HepG2 (cell line): ENCODE results near the gene DMRTB1. TPM values are rescaled to one million over a fixed set of nuclear protein-coding genes. Genes with fewer than 3 reads are reported as not detected.

ENCODE experiments used
- ATAC-seq: fragments of 200-7000 bp; cut with Tn5 transposase; 3 replicates; pipeline ENCODE4 v1.9.1; 2020; ENCODE audit warnings: mild to moderate bottlenecking, moderate library complexity
- BruUV-seq: library from RNA; stranded (reverse); fragments of 400-500 nt; replicated peaks from 2 replicates; lab custom pipeline; 2021; lab: Mats Ljungman, UMichigan
- CTCF ChIA-PET: fragments of 300-600 bp; formaldehyde crosslinking; extraction: SDS; loops from one replicate; lab custom pipeline; 2021; ENCODE audit warnings: low total read pairs, inconsistent platforms, low intra/inter-chr PET ratio; lab: Yijun Ruan, JAX
- POLR2A ChIA-PET: fragments of 350-600 bp; sonication (Branson Sonifier 250); formaldehyde crosslinking; loops from one replicate; lab custom pipeline; 2020; ENCODE audit warnings: antibody characterized with exemption, inconsistent platforms; lab: Yijun Ruan, JAX
- DNase-seq: peaks from one replicate; pipeline ENCODE4 v3.0.0-alpha.2; 2015; ENCODE audit warnings: low spot score
- FAIRE-seq: peaks from 3 replicates; lab custom pipeline; 2011; peaks lifted over from hg19 to GRCh38; lab: Jason Lieb, UNC
- H2AFZ ChIP-seq: one replicate; pipeline ENCODE4 v1.6.1; 2011; ENCODE audit warnings: low read length, inconsistent platforms
- H3K27ac ChIP-seq: fragments of 300-600 bp; 3 replicates; pipeline ENCODE4 v1.8.0; 2011; ENCODE audit warnings: mixed run types, mild to moderate bottlenecking, mixed read lengths, low read length, inconsistent platforms; ENCODE audit not compliant: insufficient read depth; ENCODE audit errors: extremely low read length
- H3K27me3 ChIP-seq, 2 experiments: fragments of 200-600 bp in 1 of 2; 2 replicates in 1 of 2; 3 replicates in 1 of 2; pipeline versions ENCODE4 v1.6.0 to v1.8.0; 2011; ENCODE audit warnings: low read length in 2 of 2, mild to moderate bottlenecking in 2 of 2, moderate library complexity in 2 of 2, inconsistent platforms in 1 of 2; ENCODE audit not compliant: insufficient read depth in 2 of 2, control insufficient read depth in 1 of 2
- H3K36me3 ChIP-seq, 2 experiments: fragments of 200-600 bp in 1 of 2; replicated peaks in 1 of 2; 2 replicates in 1 of 2; 3 replicates in 1 of 2; pipeline versions ENCODE4 v1.5.1 to v1.8.0; 2011; ENCODE audit warnings: low read length in 2 of 2, inconsistent platforms in 1 of 2; ENCODE audit not compliant: insufficient read depth in 2 of 2, control insufficient read depth in 1 of 2
- H3K4me1 ChIP-seq: 2 replicates; pipeline ENCODE4 v1.5.1; 2012; ENCODE audit warnings: low read length, inconsistent platforms; ENCODE audit not compliant: insufficient read depth
- H3K4me2 ChIP-seq: 2 replicates; pipeline ENCODE4 v1.6.0; 2011; ENCODE audit warnings: low read depth, low read length, inconsistent platforms
- H3K4me3 ChIP-seq, 3 experiments: fragments of 200-600 bp in 1 of 3; sonication (generic), shearing (Covaris generic) in 1 of 3; replicated peaks in 1 of 3; 2 replicates each; pipeline ENCODE4 v1.5.1; 2011 to 2016; ENCODE audit warnings: low read length in 3 of 3, inconsistent platforms in 2 of 3, low read depth in 2 of 3, mild to moderate bottlenecking in 2 of 3, control low read depth in 1 of 3, mixed read lengths in 1 of 3; ENCODE audit not compliant: insufficient read depth in 1 of 3
- H3K79me2 ChIP-seq: one replicate; pipeline ENCODE4 v1.6.1; 2011; ENCODE audit warnings: low read length, inconsistent platforms; ENCODE audit not compliant: insufficient read depth
- H3K9ac ChIP-seq: 2 replicates; pipeline ENCODE4 v1.6.0; 2011; ENCODE audit warnings: mild to moderate bottlenecking, low read depth, low read length, inconsistent platforms; ENCODE audit not compliant: insufficient read depth
- H3K9me3 ChIP-seq: 2 replicates; pipeline ENCODE4 v1.5.1; 2012; ENCODE audit warnings: mild to moderate bottlenecking, low read length
- H4K20me1 ChIP-seq: 2 replicates; pipeline ENCODE4 v1.6.0; 2011; ENCODE audit warnings: inconsistent platforms, mild to moderate bottlenecking, low read length, moderate library complexity; ENCODE audit not compliant: insufficient read depth
- CHCHD3 ChIP-seq: sonication (generic); formaldehyde crosslinking; IDR thresholded peaks from 2 replicates; pipeline ENCODE4 v1.8.0; 2022; ENCODE audit warnings: mild to moderate bottlenecking, missing genetic modification reagents, moderate library complexity
- ETV6 ChIP-seq: sonication (generic); formaldehyde crosslinking; conservative IDR thresholded peaks from 2 replicates; pipeline ENCODE4 v1.4.0; 2020; ENCODE audit warnings: missing genetic modification reagents
- MAFG ChIP-seq: sonication (generic); formaldehyde crosslinking; IDR thresholded peaks from 2 replicates; pipeline ENCODE4 v1.5.1; 2020; ENCODE audit warnings: mild to moderate bottlenecking, missing genetic modification reagents
- MED1 ChIP-seq: sonication (generic); formaldehyde crosslinking; IDR thresholded peaks from 2 replicates; pipeline ENCODE4 v1.4.0; 2020; ENCODE audit warnings: missing genetic modification reagents
- MTA1 ChIP-seq: sonication (generic); formaldehyde crosslinking; IDR thresholded peaks from 2 replicates; pipeline ENCODE4 v1.4.0; 2020; ENCODE audit warnings: missing genetic modification reagents, mild to moderate bottlenecking, borderline replicate concordance
- MXD4 ChIP-seq: IDR thresholded peaks from 2 replicates; pipeline ENCODE4 v1.6.1; 2016; ENCODE audit warnings: mild to moderate bottlenecking, missing biosample characterization, missing genetic modification reagents
- NKX3-1 ChIP-seq: sonication (generic); formaldehyde crosslinking; IDR thresholded peaks from 2 replicates; pipeline ENCODE4 v1.5.0; 2020; ENCODE audit warnings: missing genetic modification reagents
- RBM22 ChIP-seq: fragments of 200-400 bp; formaldehyde crosslinking; optimal IDR thresholded peaks from 2 replicates; pipeline ENCODE3; 2017; ENCODE audit warnings: mild to moderate bottlenecking, low read length, moderate library complexity
- TERF1 ChIP-seq: sonication (generic); formaldehyde crosslinking; IDR thresholded peaks from 2 replicates; pipeline ENCODE4 v1.8.0; 2022; ENCODE audit warnings: mild to moderate bottlenecking, missing genetic modification reagents, moderate library complexity
- TGIF2 ChIP-seq: IDR thresholded peaks from 2 replicates; pipeline ENCODE4 v1.6.1; 2016; ENCODE audit warnings: control low read depth, missing compliant biosample characterization
- ZNF10 ChIP-seq: sonication (generic); formaldehyde crosslinking; IDR thresholded peaks from 2 replicates; pipeline ENCODE4 v1.4.0; 2020; ENCODE audit warnings: mild to moderate bottlenecking, low read depth, missing genetic modification reagents, borderline replicate concordance
- ZNF160 ChIP-seq: sonication (generic); formaldehyde crosslinking; IDR thresholded peaks from 2 replicates; pipeline ENCODE4 v1.8.0; 2022; ENCODE audit warnings: mild to moderate bottlenecking, inconsistent platforms, missing genetic modification reagents
- ZNF232 ChIP-seq: sonication (generic); formaldehyde crosslinking; IDR thresholded peaks from 2 replicates; pipeline ENCODE4 v1.4.0; 2020; ENCODE audit warnings: missing genetic modification reagents, borderline replicate concordance
- ZNF770 ChIP-seq: sonication (generic); formaldehyde crosslinking; IDR thresholded peaks from 2 replicates; pipeline ENCODE4 v1.5.0; 2020; ENCODE audit warnings: mild to moderate bottlenecking, missing genetic modification reagents
- ZNF772 ChIP-seq: sonication (generic); formaldehyde crosslinking; IDR thresholded peaks from 2 replicates; pipeline ENCODE4 v1.5.0; 2020; ENCODE audit warnings: mild to moderate bottlenecking, missing genetic modification reagents
- ZNF788 ChIP-seq: sonication (generic); formaldehyde crosslinking; IDR thresholded peaks from 2 replicates; pipeline ENCODE4 v1.5.0; 2020; ENCODE audit warnings: mild to moderate bottlenecking, missing genetic modification reagents, borderline replicate concordance
- ZNF879 ChIP-seq: sonication (generic); formaldehyde crosslinking; IDR thresholded peaks from 2 replicates; pipeline ENCODE4 v1.8.1; 2023; ENCODE audit warnings: missing genetic modification reagents
- WGBS: methylation state at CpG from one replicate; pipeline ENCODE4 v1.1.6; 2017; ENCODE audit warnings: low lambda C conversion rate; 5-methylcytosine and 5-hydroxymethylcytosine counted together
- in situ Hi-C: cut with HindIII; loops from 2 replicates; pipeline ENCODE4 v1.10.0; 2017; ENCODE audit warnings: low pct_unique_long_range_greater_than_20kb; ENCODE audit not compliant: extremely low pct_ligation_motif_present
- intact Hi-C: fragments of 100-400 bp; cut with micrococcal nuclease; formaldehyde crosslinking; loops from one replicate; pipeline ENCODE4 v1.10.0; 2022; ENCODE audit not compliant: unreplicated experiment
- polyA plus RNA-seq, 8 experiments: library from polyadenylated mRNA; depleted of rRNA in 3 of 8; stranded (reverse) in 7 of 8; unstranded in 1 of 8; fragments of >200 nt; fragmentation: Illumina TruSeq in 4 of 8; extraction: Trizol in 4 of 8; gene quantifications; 2 replicates each; pipeline versions ENCODE4 v1.2.1 to v1.2.3, GENCODE V29; 2011 to 2016; ENCODE audit warnings: low read depth in 4 of 8, missing spikeins in 1 of 8, mixed read lengths in 1 of 8; ENCODE audit not compliant: insufficient read depth in 1 of 8
- total RNA-seq, 5 experiments: library from RNA; depleted of rRNA; stranded (reverse); fragments of >200 nt; fragmentation: Illumina TruSeq; extraction: Trizol; gene quantifications; 2 replicates each; pipeline ENCODE4 v1.2.3, GENCODE V29; 2016; ENCODE audit warnings: low read depth in 1 of 5

Gene DMRTB1
- total and polyA plus RNA-seq, 2 of the 13 experiments (the other 11 are each of a cell fraction or from before 2014, with no cell fraction given) = not detected

- no peak overlapping the region for H3K27ac ChIP-seq
- H3K27me3 ChIP-seq = peaks cover 17 to 68% of the 10 kb centered on the region in 2 experiments
- H3K4me1 ChIP-seq = no peaks in the 10 kb centered on the region
- H3K36me3 ChIP-seq = no peaks in the 10 kb centered on the region
- intact Hi-C loops = no loop called here
- no TSS peak for BruUV-seq
- TF ChIP-seq MTA1 (CRISPR knock-in tag) (no peak), ZNF770 (no peak), CHCHD3 (CRISPR knock-in tag) (no peak), ZNF160 (CRISPR knock-in tag) (no peak), TGIF2 (no peak)
- TF ChIP-seq, all 625 proteins: peak for 0
- in situ Hi-C loops = no loop called here
- Histone ChIP-seq H3K79me2 (no peaks in the 10 kb centered on the region), H2AFZ (no peak overlapping the region), H3K4me3 (no peak overlapping the region), H3K9me3 (no peaks in the 10 kb centered on the region), H3K9ac (no peak overlapping the region), H4K20me1 (no peaks in the 10 kb centered on the region), H3K4me2 (no peak overlapping the region)
- WGBS = 0% methylated on average over 1 of the region's 7 CpGs
- DNase-seq = no peak
- POLR2A ChIA-PET = no interaction called here
- FAIRE-seq = no peak
- no peak for ATAC-seq
- CTCF ChIA-PET = no interaction called here
These were observed 51.0 kb downstream of the DMRTB1 start for GRCh38 chr1:53510215-53510614.

- Histone ChIP-seq H4K20me1 (no peaks in the 10 kb centered on the region), H3K4me3 (no peak overlapping the region), H2AFZ (no peak overlapping the region), H3K4me1 (no peaks in the 10 kb centered on the region), H3K27me3 (peaks cover 14 to 60% of the 10 kb centered on the region in 2 experiments), H3K4me2 (no peak overlapping the region), H3K9ac (no peak overlapping the region), H3K79me2 (no peaks in the 10 kb centered on the region), H3K27ac (no peak overlapping the region), H3K36me3 (no peaks in the 10 kb centered on the region), H3K9me3 (no peaks in the 10 kb centered on the region)
- no peak for FAIRE-seq
- no peak for ATAC-seq
- ChIA-PET POLR2A (no interaction called here), CTCF (no interaction called here)
- intact Hi-C loops = no loop called here
- no peak for DNase-seq
- in situ Hi-C loops = no loop called here
- 11% methylated on average over 7 of the region's 13 CpGs for WGBS
- BruUV-seq = no TSS peak
- TF ChIP-seq ZNF10 (CRISPR knock-in tag) (no peak), ZNF788 (CRISPR knock-in tag) (no peak), ZNF232 (CRISPR knock-in tag) (no peak), TERF1 (CRISPR knock-in tag) (no peak), MTA1 (CRISPR knock-in tag) (no peak), MED1 (CRISPR knock-in tag) (no peak), ZNF772 (no peak), CHCHD3 (CRISPR knock-in tag) (no peak), ETV6 (CRISPR knock-in tag) (no peak), NKX3-1 (CRISPR knock-in tag) (no peak), ZNF879 (CRISPR knock-in tag) (no peak), MAFG (CRISPR knock-in tag) (no peak), MXD4 (no peak), RBM22 (no peak)
These were observed 52.2 kb downstream of the DMRTB1 start for GRCh38 chr1:53511323-53511932.
